Stimulated activated CD4-positive, alpha-beta T cell treated with anti-CD3 and anti-CD28 coated beads, TNF-alpha, amount 100 ng/mL, for 1 hour (primary cell): ENCODE data around the gene ARVCF.

Source experiments
- DNase-seq, 3 donors: peaks; one replicate each; pipeline ENCODE4 v3.0.0-alpha.2; 2020; ENCODE audit warnings: low read depth in 3 of 3, low spot score in 1 of 3

ARVCF gene

GRCh38 chr22:20016734-20017621 is at the start of gene ARVCF:
TSS of gene ARVCF (minus strand) at chr22:20016823. CDS start at chr22:19990794, 26,029 bp downstream.
- peak; percentile 77 to 91 (median 87) for DNase-seq

GRCh38 chr22:20065896-20066616 is 49.4 kb upstream of the ARVCF start:
- no peak for DNase-seq

- DNase-seq = no peak
Observed at GRCh38 chr22:20064545-20065262, 48.1 kb upstream of the ARVCF start.

GRCh38 chr22:20064140-20064480 is 47.5 kb upstream of the ARVCF start:
- no peak for DNase-seq

- no peak for DNase-seq
Observed at GRCh38 chr22:20063271-20064139, 46.9 kb upstream of the ARVCF start.

- no peak for DNase-seq
Observed at GRCh38 chr22:20062766-20063083, 46.1 kb upstream of the ARVCF start.

- DNase-seq = no peak
Observed at GRCh38 chr22:20062043-20062765, 45.6 kb upstream of the ARVCF start.

- DNase-seq = no peak
Observed at GRCh38 chr22:20061481-20061861, 44.8 kb upstream of the ARVCF start.

- DNase-seq = no peak
Observed at GRCh38 chr22:20060700-20061480, 44.3 kb upstream of the ARVCF start.

- no peak for DNase-seq
Observed at GRCh38 chr22:20058989-20059770, 42.6 kb upstream of the ARVCF start.

- DNase-seq = no peak
Observed at GRCh38 chr22:20057596-20058268, 41.1 kb upstream of the ARVCF start.

- DNase-seq = no peak
Observed at GRCh38 chr22:20056696-20057386, 40.2 kb upstream of the ARVCF start.

- DNase-seq = no peak
Observed at GRCh38 chr22:20056161-20056560, 39.5 kb upstream of the ARVCF start.

- DNase-seq = no peak
Observed at GRCh38 chr22:20055654-20056053, 39.0 kb upstream of the ARVCF start.

GRCh38 chr22:20055144-20055543 is 38.5 kb upstream of the ARVCF start:
- DNase-seq = no peak

- DNase-seq = no peak
Observed at GRCh38 chr22:20054485-20054884, 37.9 kb upstream of the ARVCF start.

GRCh38 chr22:20054034-20054427 is 37.4 kb upstream of the ARVCF start:
- DNase-seq = no peak
